H9 (cell line): Measurements from ENCODE around the gene SPP1. TPM values are rescaled to one million over a fixed set of nuclear protein-coding genes. Genes with fewer than 3 reads are reported as not detected.

ENCODE experiments used
- DNase-seq: peaks from one replicate; pipeline ENCODE4 v3.0.0-alpha.2; 2017
- H2AFZ ChIP-seq: one replicate; pipeline ENCODE4 v1.6.1; 2013; ENCODE audit warnings: mild to moderate bottlenecking, low read length, control low read depth, moderate library complexity
- H2AK5ac ChIP-seq: 2 replicates; pipeline ENCODE4 v1.6.1; 2013; ENCODE audit warnings: low read length, control low read depth, mixed read lengths; ENCODE audit not compliant: insufficient read length
- H2BK120ac ChIP-seq: one replicate; pipeline ENCODE4 v1.6.1; 2013; ENCODE audit warnings: low read depth, mild to moderate bottlenecking, low read length, control low read depth, inconsistent platforms; ENCODE audit not compliant: poor library complexity, severe bottlenecking
- H2BK12ac ChIP-seq: 2 replicates; pipeline ENCODE4 v1.6.1; 2013; ENCODE audit warnings: low read length, control low read depth, mixed read lengths, low read depth; ENCODE audit not compliant: insufficient read length
- H2BK15ac ChIP-seq: 2 replicates; pipeline ENCODE4 v1.6.1; 2013; ENCODE audit warnings: low read depth, low read length, control low read depth
- H2BK20ac ChIP-seq: one replicate; pipeline ENCODE4 v1.6.1; 2013; ENCODE audit warnings: low read depth, mild to moderate bottlenecking, low read length, control low read depth, inconsistent platforms; ENCODE audit not compliant: poor library complexity, severe bottlenecking
- H2BK5ac ChIP-seq: 2 replicates; pipeline ENCODE4 v1.6.1; 2013; ENCODE audit warnings: low read length, control low read depth, mixed read lengths; ENCODE audit not compliant: insufficient read length
- H3K14ac ChIP-seq: 2 replicates; pipeline ENCODE4 v1.6.1; 2013; ENCODE audit warnings: low read length, control low read depth; ENCODE audit not compliant: insufficient read depth
- H3K18ac ChIP-seq: 2 replicates; pipeline ENCODE4 v1.6.1; 2013; ENCODE audit warnings: low read depth, mild to moderate bottlenecking, mixed read lengths, low read length, control low read depth; ENCODE audit not compliant: insufficient read length
- H3K23ac ChIP-seq: 2 replicates; pipeline ENCODE4 v1.6.1; 2013; ENCODE audit warnings: low read length, control low read depth, mixed read lengths, low read depth; ENCODE audit not compliant: insufficient read length
- H3K23me2 ChIP-seq: 2 replicates; pipeline ENCODE4 v1.6.1; 2013; ENCODE audit warnings: low read depth, mild to moderate bottlenecking, mixed read lengths, low read length, control low read depth; ENCODE audit not compliant: insufficient read length, poor library complexity, severe bottlenecking
- H3K27ac ChIP-seq: 2 replicates; pipeline ENCODE4 v1.5.1; 2013; ENCODE audit warnings: low read length, control low read depth, mixed read lengths, low read depth; ENCODE audit not compliant: insufficient read length
- H3K27me3 ChIP-seq: 2 replicates; pipeline ENCODE4 v1.6.1; 2013; ENCODE audit warnings: low read length, control low read depth, inconsistent platforms; ENCODE audit not compliant: insufficient read depth
- H3K4ac ChIP-seq: 2 replicates; pipeline ENCODE4 v1.6.1; 2013; ENCODE audit warnings: low read depth, mild to moderate bottlenecking, control low read depth, inconsistent platforms, low read length, moderate library complexity
- H3K4me1 ChIP-seq: 2 replicates; pipeline ENCODE4 v1.6.1; 2013; ENCODE audit warnings: low read length, control low read depth, inconsistent platforms; ENCODE audit not compliant: insufficient read depth
- H3K4me2 ChIP-seq: 2 replicates; pipeline ENCODE4 v1.6.1; 2013; ENCODE audit warnings: low read length, control low read depth, mixed read lengths; ENCODE audit not compliant: insufficient read length, insufficient read depth
- H3K56ac ChIP-seq: 2 replicates; pipeline ENCODE4 v1.6.1; 2013; ENCODE audit warnings: low read depth, mild to moderate bottlenecking, mixed read lengths, low read length, control low read depth; ENCODE audit not compliant: insufficient read length
- H3K79me1 ChIP-seq: 2 replicates; pipeline ENCODE4 v1.6.1; 2013; ENCODE audit warnings: low read depth, mild to moderate bottlenecking, moderate library complexity, low read length, control low read depth, inconsistent platforms; ENCODE audit not compliant: insufficient read depth, poor library complexity, severe bottlenecking
- H3K79me2 ChIP-seq: 2 replicates; pipeline ENCODE4 v1.6.1; 2013; ENCODE audit warnings: low read length, control low read depth, inconsistent platforms; ENCODE audit not compliant: insufficient read depth
- H3K9ac ChIP-seq: 2 replicates; pipeline ENCODE4 v1.6.1; 2013; ENCODE audit warnings: low read length, control low read depth, mixed read lengths; ENCODE audit not compliant: insufficient read length; ENCODE audit errors: extremely low read depth
- H3K9me3 ChIP-seq: one replicate; pipeline ENCODE4 v1.6.1; 2013; ENCODE audit warnings: low read depth, low read length, inconsistent platforms; ENCODE audit not compliant: control insufficient read depth
- H3T11ph ChIP-seq: one replicate; pipeline ENCODE4 v1.6.1; 2013; ENCODE audit warnings: mild to moderate bottlenecking, low read length, control low read depth, inconsistent platforms
- H4K20me1 ChIP-seq: one replicate; pipeline ENCODE4 v1.6.1; 2013; ENCODE audit not compliant: control insufficient read depth, insufficient read length, insufficient read depth
- H4K5ac ChIP-seq: 2 replicates; pipeline ENCODE4 v1.6.1; 2013; ENCODE audit warnings: low read depth, mild to moderate bottlenecking, mixed read lengths, low read length, control low read depth; ENCODE audit not compliant: insufficient read length
- H4K8ac ChIP-seq: replicated peaks from 2 replicates; pipeline ENCODE4 v1.6.1; 2013; ENCODE audit warnings: low read length, control low read depth, mixed read lengths, low read depth; ENCODE audit not compliant: insufficient read length
- H4K91ac ChIP-seq: 2 replicates; pipeline ENCODE4 v1.6.1; 2013; ENCODE audit warnings: low read depth, mild to moderate bottlenecking, moderate library complexity, mixed read lengths, low read length, control low read depth; ENCODE audit not compliant: insufficient read length
- H3K27ac Mint-ChIP-seq, 3 experiments: 2 replicates in 2 of 3; 3 replicates in 1 of 3; pipeline ENCODE4 v1.8.0; 2020 to 2021; ENCODE audit warnings: mixed read lengths in 3 of 3, mild to moderate bottlenecking in 1 of 3, moderate library complexity in 1 of 3
- H3K27me3 Mint-ChIP-seq: 2 replicates; pipeline ENCODE4 v1.8.0; 2021; ENCODE audit warnings: low read depth, mild to moderate bottlenecking, moderate library complexity, mixed read lengths
- H3K36me3 Mint-ChIP-seq, 3 experiments: 2 replicates in 2 of 3; 3 replicates in 1 of 3; pipeline ENCODE4 v1.8.0; 2020 to 2021; ENCODE audit warnings: low read depth in 3 of 3, mixed read lengths in 3 of 3; ENCODE audit not compliant: insufficient read depth in 1 of 3
- H3K4me1 Mint-ChIP-seq, 2 experiments: 2 replicates each; pipeline ENCODE4 v1.8.0; 2020; ENCODE audit warnings: mixed read lengths in 2 of 2
- H3K4me3 Mint-ChIP-seq, 2 experiments: 2 replicates in 1 of 2; 3 replicates in 1 of 2; pipeline ENCODE4 v1.8.0; 2020 to 2021; ENCODE audit warnings: mild to moderate bottlenecking in 2 of 2, mixed read lengths in 2 of 2, moderate library complexity in 1 of 2
- H3K9me3 Mint-ChIP-seq, 2 experiments: 2 replicates in 1 of 2; 3 replicates in 1 of 2; pipeline ENCODE4 v1.8.0; 2020; ENCODE audit warnings: mild to moderate bottlenecking in 2 of 2, mixed read lengths in 2 of 2, moderate library complexity in 1 of 2
- WGBS: extraction: QIAGEN DNeasy Blood & Tissue Kit; methylation state at CpG from one replicate; pipeline ENCODE4 v1.1.7; 2013; ENCODE audit warnings: missing lambda C conversion rate, low lambda C conversion rate, mixed read lengths; ENCODE audit not compliant: insufficient read length; ENCODE audit errors: extremely low coverage; 5-methylcytosine and 5-hydroxymethylcytosine counted together
- total RNA-seq: library from RNA; stranded (reverse); gene quantifications from 2 replicates; pipeline ENCODE4 v1.2.1, GENCODE V29; 2021
- TF ChIP-seq, protein P1 (sequence below): fragments of 200-600 bp; sonication (generic); conservative IDR thresholded peaks from 3 replicates; pipeline ENCODE4 v1.8.0; 2021; ENCODE audit warnings: antibody characterized with exemption, mild to moderate bottlenecking

Gene SPP1
- total RNA-seq, 1 experiment from 2014 or later, result 13.2 TPM

DNA sequence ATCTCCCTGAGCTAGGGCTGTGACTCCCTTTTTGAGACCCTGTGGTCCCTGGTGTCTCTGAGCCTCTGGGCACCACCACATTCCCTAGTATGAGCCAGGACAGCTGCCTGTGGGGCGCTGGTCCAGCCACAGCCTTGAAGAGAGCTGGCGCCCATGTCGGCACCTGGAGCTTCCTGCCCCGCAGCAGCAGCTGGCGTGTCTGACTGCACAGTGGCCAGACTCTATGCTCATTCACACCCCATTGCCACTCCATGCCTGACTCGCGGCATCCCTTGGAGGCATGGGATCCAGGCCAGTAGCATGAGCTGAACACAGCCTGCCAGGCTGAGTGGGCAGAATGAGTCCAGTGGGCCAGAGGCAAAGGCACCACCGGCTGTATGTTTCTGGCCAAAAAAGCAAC is 8.3 kb upstream of the SPP1 start:
- Mint-ChIP-seq H3K4me3 (no peak overlapping the region), H3K4me1 (peaks cover 3 to 6% of the 10 kb centered on the region in 2 experiments), H3K9me3 (no peaks in the 10 kb centered on the region), H3K36me3 (no peaks in the 10 kb centered on the region), H3K27ac (no peak overlapping the region), H3K27me3 (peaks cover 5% of the 10 kb centered on the region; the same call in 1 of the 2 replicates)
- Histone ChIP-seq H2BK120ac (no peak overlapping the region), H3K18ac (no peak overlapping the region), H2BK5ac (no peak overlapping the region), H3K9me3 (no peaks in the 10 kb centered on the region), H2BK15ac (no peak overlapping the region), H3T11ph (no peak overlapping the region), H3K27me3 (no peaks in the 10 kb centered on the region), H3K56ac (no peak overlapping the region), H3K14ac (no peak overlapping the region; the same call in 1 of the 2 replicates), H3K27ac (no peak overlapping the region), H2BK12ac (no peak overlapping the region), H4K5ac (no peak overlapping the region), H3K23me2 (no peaks in the 10 kb centered on the region), H3K79me1 (no peaks in the 10 kb centered on the region), H2AK5ac (no peak overlapping the region), H3K79me2 (no peaks in the 10 kb centered on the region), H3K4ac (no peak overlapping the region), H4K8ac (no peak overlapping the region), H3K23ac (no peak overlapping the region), H3K4me1 (no peaks in the 10 kb centered on the region), H2BK20ac (no peak overlapping the region), H4K20me1 (no peaks in the 10 kb centered on the region), H2AFZ (no peak overlapping the region), H3K4me2 (no peak overlapping the region), H4K91ac (no peak overlapping the region), H3K9ac (no peak overlapping the region)
- DNase-seq, result no peak
- TF ChIP-seq, protein P1, sequence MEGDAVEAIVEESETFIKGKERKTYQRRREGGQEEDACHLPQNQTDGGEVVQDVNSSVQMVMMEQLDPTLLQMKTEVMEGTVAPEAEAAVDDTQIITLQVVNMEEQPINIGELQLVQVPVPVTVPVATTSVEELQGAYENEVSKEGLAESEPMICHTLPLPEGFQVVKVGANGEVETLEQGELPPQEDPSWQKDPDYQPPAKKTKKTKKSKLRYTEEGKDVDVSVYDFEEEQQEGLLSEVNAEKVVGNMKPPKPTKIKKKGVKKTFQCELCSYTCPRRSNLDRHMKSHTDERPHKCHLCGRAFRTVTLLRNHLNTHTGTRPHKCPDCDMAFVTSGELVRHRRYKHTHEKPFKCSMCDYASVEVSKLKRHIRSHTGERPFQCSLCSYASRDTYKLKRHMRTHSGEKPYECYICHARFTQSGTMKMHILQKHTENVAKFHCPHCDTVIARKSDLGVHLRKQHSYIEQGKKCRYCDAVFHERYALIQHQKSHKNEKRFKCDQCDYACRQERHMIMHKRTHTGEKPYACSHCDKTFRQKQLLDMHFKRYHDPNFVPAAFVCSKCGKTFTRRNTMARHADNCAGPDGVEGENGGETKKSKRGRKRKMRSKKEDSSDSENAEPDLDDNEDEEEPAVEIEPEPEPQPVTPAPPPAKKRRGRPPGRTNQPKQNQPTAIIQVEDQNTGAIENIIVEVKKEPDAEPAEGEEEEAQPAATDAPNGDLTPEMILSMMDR, result no peak
- WGBS, result no CpG with 5 or more reads among the region's 8 CpGs
